ENCODE measurements around the gene PCDHB14. TPM values are rescaled to one million over a fixed set of nuclear protein-coding genes. Genes with fewer than 3 reads are reported as not detected.
A peak's percentile ranks its signal among the peaks of the same experiment; 100 is the strongest.

Gene PCDHB14
- total and polyA plus RNA-seq, 2 of the 4 experiments (the other 2 are of a cell fraction) = 0.18 to 0.36 TPM

DNA sequence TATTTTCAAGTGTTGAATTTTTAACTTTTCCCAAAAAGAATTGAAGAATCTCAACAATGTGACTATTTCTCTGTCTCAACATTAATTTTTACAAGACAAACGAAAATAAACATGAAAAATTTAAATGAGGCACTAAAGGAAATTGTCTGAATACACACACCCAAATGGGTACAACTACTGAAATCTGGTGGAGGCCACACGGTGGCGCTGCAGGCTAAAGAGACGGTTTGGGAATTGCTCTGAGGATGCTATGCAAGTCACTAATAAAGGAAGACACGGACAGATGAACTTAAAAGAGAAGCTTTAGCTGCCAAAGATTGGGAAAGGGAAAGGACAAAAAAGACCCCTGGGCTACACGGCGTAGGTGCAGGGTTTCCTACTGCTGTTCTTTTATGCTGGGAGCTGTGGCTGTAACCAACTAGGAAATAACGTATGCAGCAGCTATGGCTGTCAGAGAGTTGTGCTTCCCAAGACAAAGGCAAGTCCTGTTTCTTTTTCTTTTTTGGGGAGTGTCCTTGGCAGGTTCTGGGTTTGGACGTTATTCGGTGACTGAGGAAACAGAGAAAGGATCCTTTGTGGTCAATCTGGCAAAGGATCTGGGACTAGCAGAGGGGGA is 30.9 kb upstream of the PCDHB14 start, which contains the start of gene PCDHB10:
Gene PCDHB10, plus strand, starts transcription at position 244 of the 616 bp plus-strand sequence. Its CDS starts 200 bp downstream, at position 444.
- Histone ChIP-seq H3K4me2 (ENCODE audit: low read depth, low read length) (peak within 1 kb of the TSS; percentile 88), H4K5ac (ENCODE audit: low read depth, low read length) (no peak within 1 kb of the TSS), H3K14ac (replicated peaks; ENCODE audit: low read depth, low read length) (no peak within 1 kb of the TSS), H3K4me3 (ENCODE audit: insufficient read depth, low read depth, low read length) (peak within 1 kb of the TSS; percentile 58), H3K9ac (ENCODE audit: low read depth, low read length) (peak within 1 kb of the TSS; percentile 75), H3K9me3 (ENCODE audit: control insufficient read depth, insufficient read depth, low read length) (peaks cover 10% of the 10 kb centered on the region; the same call in 1 of the 2 replicates), H4K8ac (ENCODE audit: low read depth in 2 of 2, low read length in 2 of 2) (no peak within 1 kb of the TSS), H3K56ac (ENCODE audit: extremely low read depth, insufficient read depth, low read length) (no peak within 1 kb of the TSS), H3K4ac (ENCODE audit: low read depth, low read length) (no peak within 1 kb of the TSS), H4K91ac (ENCODE audit: insufficient read depth, low read depth, low read length) (no peak within 1 kb of the TSS), H3K27ac (ENCODE audit: insufficient read depth, low read length) (no peak within 1 kb of the TSS), H3K36me3 (ENCODE audit: control insufficient read depth, insufficient read depth, low read length) (no peaks in the 10 kb centered on the region), H3K4me1 (ENCODE audit: control insufficient read depth, insufficient read depth, low read length) (no peaks in the 10 kb centered on the region), H4K20me1 (ENCODE audit: insufficient read depth, low read length) (no peaks in the 10 kb centered on the region), H3K9me1 (ENCODE audit: insufficient read depth, low read length) (no peaks in the 10 kb centered on the region), H2AK9ac (replicated peaks; ENCODE audit: low read depth, low read length, poor library complexity) (no peak within 1 kb of the TSS), H2BK120ac (ENCODE audit: low read depth, low read length) (no peak within 1 kb of the TSS), H2BK15ac (ENCODE audit: low read depth, low read length) (no peak within 1 kb of the TSS), H2AK5ac (ENCODE audit: low read depth, low read length) (no peak within 1 kb of the TSS), H2BK5ac (ENCODE audit: low read depth, low read length, poor library complexity, severe bottlenecking) (no peak within 1 kb of the TSS), H2BK20ac (ENCODE audit: low read depth, low read length) (no peak within 1 kb of the TSS), H3K27me3 (ENCODE audit: control insufficient read depth, insufficient read depth, low read length) (no peaks in the 10 kb centered on the region), H3K18ac (ENCODE audit: low read depth, low read length) (no peak within 1 kb of the TSS), H3K23ac (ENCODE audit: low read depth, low read length) (no peak within 1 kb of the TSS), H3K79me1 (ENCODE audit: low read depth in 1 of 2, low read length in 2 of 2) (no peaks in the 10 kb centered on the region), H2AFZ (replicated peaks; ENCODE audit: low read length, poor library complexity) (no peak within 1 kb of the TSS)
- POLR2A ChIA-PET (ENCODE audit: unreplicated experiment) = no interaction called here
- TF ChIP-seq RAD21 (IDR thresholded peaks at IDR 0.05; ENCODE audit: low read length) (peak; percentile 22; the same call in 1 of the 2 replicates), MXI1 (IDR thresholded peaks at IDR 0.05; ENCODE audit: borderline replicate concordance, low read depth, low read length) (no peak), SMC3 (IDR thresholded peaks at IDR 0.05; ENCODE audit: low read depth, low read length) (no peak), MAFK (IDR thresholded peaks at IDR 0.05; ENCODE audit: low read depth, low read length) (no peak), RFX5 (IDR thresholded peaks at IDR 0.05; ENCODE audit: low read depth, low read length) (no peak), BHLHE40 (IDR thresholded peaks at IDR 0.05; ENCODE audit: low read depth, low read length) (no peak), MAZ (IDR thresholded peaks at IDR 0.05; ENCODE audit: borderline replicate concordance, low read depth, low read length) (no peak), CHD1 (IDR thresholded peaks at IDR 0.05; ENCODE audit: low read depth, low read length) (no peak), NFE2L2 (IDR thresholded peaks at IDR 0.05; ENCODE audit: low read depth, low read length) (no peak), CEBPB (IDR thresholded peaks at IDR 0.05; ENCODE audit: low read depth, low read length) (no peak)
- TF ChIP-seq, protein P1, sequence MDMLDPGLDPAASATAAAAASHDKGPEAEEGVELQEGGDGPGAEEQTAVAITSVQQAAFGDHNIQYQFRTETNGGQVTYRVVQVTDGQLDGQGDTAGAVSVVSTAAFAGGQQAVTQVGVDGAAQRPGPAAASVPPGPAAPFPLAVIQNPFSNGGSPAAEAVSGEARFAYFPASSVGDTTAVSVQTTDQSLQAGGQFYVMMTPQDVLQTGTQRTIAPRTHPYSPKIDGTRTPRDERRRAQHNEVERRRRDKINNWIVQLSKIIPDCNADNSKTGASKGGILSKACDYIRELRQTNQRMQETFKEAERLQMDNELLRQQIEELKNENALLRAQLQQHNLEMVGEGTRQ (IDR thresholded peaks at IDR 0.05; ENCODE audit: low read depth, low read length) = no peak
- TF ChIP-seq, protein P2, sequence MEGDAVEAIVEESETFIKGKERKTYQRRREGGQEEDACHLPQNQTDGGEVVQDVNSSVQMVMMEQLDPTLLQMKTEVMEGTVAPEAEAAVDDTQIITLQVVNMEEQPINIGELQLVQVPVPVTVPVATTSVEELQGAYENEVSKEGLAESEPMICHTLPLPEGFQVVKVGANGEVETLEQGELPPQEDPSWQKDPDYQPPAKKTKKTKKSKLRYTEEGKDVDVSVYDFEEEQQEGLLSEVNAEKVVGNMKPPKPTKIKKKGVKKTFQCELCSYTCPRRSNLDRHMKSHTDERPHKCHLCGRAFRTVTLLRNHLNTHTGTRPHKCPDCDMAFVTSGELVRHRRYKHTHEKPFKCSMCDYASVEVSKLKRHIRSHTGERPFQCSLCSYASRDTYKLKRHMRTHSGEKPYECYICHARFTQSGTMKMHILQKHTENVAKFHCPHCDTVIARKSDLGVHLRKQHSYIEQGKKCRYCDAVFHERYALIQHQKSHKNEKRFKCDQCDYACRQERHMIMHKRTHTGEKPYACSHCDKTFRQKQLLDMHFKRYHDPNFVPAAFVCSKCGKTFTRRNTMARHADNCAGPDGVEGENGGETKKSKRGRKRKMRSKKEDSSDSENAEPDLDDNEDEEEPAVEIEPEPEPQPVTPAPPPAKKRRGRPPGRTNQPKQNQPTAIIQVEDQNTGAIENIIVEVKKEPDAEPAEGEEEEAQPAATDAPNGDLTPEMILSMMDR (conservative IDR thresholded peaks at IDR 0.05; ENCODE audit: low read depth, low read length) = peak; percentile 35
- no TSS peak for BruUV-seq (replicated peaks)
- ATAC-seq (ENCODE audit: low read depth) (peak; percentile 59; the same call in 1 of the 2 replicates), DNase-seq (peak; percentile 5)
- intact Hi-C loops (cut with micrococcal nuclease) (no loop called here), in situ Hi-C loops (cut with MboI; ENCODE audit: low sequenced_read_pairs) (no loop called here), dilution Hi-C loops (cut with HindIII; ENCODE audit: low sequenced_read_pairs, unreplicated experiment) (no loop called here)
- CTCF ChIA-PET = interaction anchor here (0.7 kb wide), 1 partner anchor 371 kb away, joined by 3 read pairs; no protein-coding TSS in a partner anchor
- 0% methylated on average over 4 of the region's 10 CpGs; no CpG with 5 or more reads in 1 of the 2 experiments for WGBS, 2 experiments (ENCODE audit: extremely low coverage in 2 of 2, insufficient read length in 1 of 2)

All from IMR-90 (cell line).